Bronchial epithelial cell (primary cell): Measurements from ENCODE around the gene ACKR4. TPM values are rescaled to one million over a fixed set of nuclear protein-coding genes. Genes with fewer than 3 reads are reported as not detected.
A peak's percentile ranks its signal among the peaks of the same experiment; 100 is the strongest.

Experiments used
- DNase-seq: peaks from one replicate; pipeline ENCODE4 v3.0.0-alpha.2; 2010; ENCODE audit warnings: low read depth
- FAIRE-seq: peaks from 2 replicates; lab custom pipeline; 2011; peaks lifted over from hg19 to GRCh38; lab: Jason Lieb, UNC
- H3K27me3 ChIP-seq: 2 replicates; pipeline ENCODE4 v1.5.1; 2011; ENCODE audit warnings: low read length; ENCODE audit not compliant: control insufficient read depth, insufficient read depth
- H3K36me3 ChIP-seq: 2 replicates; pipeline ENCODE4 v1.5.1; 2011; ENCODE audit warnings: low read length; ENCODE audit not compliant: control insufficient read depth, insufficient read depth
- H3K4me3 ChIP-seq: 2 replicates; pipeline ENCODE4 v1.5.1; 2011; ENCODE audit warnings: mild to moderate bottlenecking, low read depth, low read length, control low read depth
- CTCF ChIP-seq: IDR thresholded peaks from 2 replicates; pipeline ENCODE4 v1.5.1; 2011; ENCODE audit warnings: mild to moderate bottlenecking, moderate library complexity, low read length, control low read depth, inconsistent platforms; ENCODE audit not compliant: insufficient read depth, severe bottlenecking
- total RNA-seq: library from RNA; depleted of rRNA; stranded (reverse); fragments of >200 nt; gene quantifications from 2 replicates; pipeline ENCODE4 v1.2.1, GENCODE V29; 2014

The ACKR4 gene
- total RNA-seq, 1 donor from 2014 or later = under 0.01 TPM

DNA sequence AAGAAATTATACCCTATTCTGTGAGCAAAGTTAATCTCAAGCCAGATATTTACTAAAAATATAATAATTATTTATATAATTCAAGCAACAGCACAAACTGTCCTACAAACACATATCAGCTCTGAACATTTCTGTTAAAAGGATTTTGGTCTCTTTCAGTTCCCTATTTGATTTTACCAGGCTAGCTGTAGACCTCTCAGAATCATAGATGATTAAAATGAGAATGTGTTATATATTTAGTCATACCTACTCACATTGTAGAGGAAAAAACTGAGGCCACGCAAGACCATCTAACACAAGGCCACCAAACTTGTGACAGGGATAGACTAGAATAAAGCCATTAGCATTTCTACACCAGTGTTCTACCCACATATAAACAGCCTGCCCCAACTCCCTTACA, 28.5 kb downstream of the ACKR4 start:
- peaks cover 1% of the 10 kb centered on the region for H3K36me3 ChIP-seq
- no peak for TF ChIP-seq CTCF
- FAIRE-seq = no peak

DNA sequence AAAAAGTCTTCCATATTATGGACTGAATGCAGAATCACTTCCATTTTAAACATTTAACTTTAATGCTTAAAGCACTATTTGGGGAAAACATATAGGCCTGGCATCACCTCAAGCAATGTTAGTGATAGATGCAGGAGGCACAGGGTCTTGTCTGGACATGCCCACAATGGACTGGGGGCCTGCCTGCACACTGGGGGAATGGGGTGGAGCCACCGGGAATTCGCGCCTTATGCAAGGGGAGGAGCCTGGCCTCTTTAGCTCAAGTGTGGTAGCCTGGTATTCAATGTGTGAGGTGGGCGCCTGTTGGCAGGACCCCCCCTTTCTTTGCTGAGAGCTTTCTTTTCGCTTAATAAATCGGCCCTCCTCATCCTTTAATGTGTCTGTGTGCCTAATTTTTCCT, 29.9 kb downstream of the ACKR4 start:
- no peak overlapping the region for H3K4me3 ChIP-seq
- no peak for TF ChIP-seq CTCF
- DNase-seq (peak; percentile 22), FAIRE-seq (no peak)
- no peaks in the 10 kb centered on the region for H3K27me3 ChIP-seq
- peaks cover 1% of the 10 kb centered on the region for H3K36me3 ChIP-seq

More for the DNA sequence above, 28.5 kb downstream of the ACKR4 start:
- no peak for DNase-seq
- no peaks in the 10 kb centered on the region for H3K27me3 ChIP-seq
- H3K4me3 ChIP-seq = no peak overlapping the region

DNA sequence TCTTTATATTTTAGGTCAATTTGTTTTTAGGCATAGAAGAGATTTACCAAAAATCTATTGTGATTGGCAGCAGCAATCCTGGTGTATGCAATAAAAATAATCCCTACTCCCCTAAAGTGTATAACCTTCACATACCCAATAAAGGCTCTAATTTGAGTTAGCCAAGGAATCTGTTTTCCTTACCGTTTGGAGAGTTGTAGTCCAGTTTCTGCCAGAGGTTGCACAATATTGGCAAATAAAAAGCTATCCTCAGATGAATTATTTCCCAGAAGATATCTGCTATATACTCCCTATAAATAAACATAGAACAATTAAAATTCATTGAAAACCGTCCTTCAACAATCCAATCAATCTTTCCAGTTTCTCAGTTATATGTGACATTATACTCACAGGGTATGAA, 31.1 kb downstream of the ACKR4 start:
- DNase-seq = no peak
- TF ChIP-seq CTCF = no peak
- Histone ChIP-seq H3K4me3 (no peak overlapping the region), H3K27me3 (no peaks in the 10 kb centered on the region), H3K36me3 (peaks cover 1% of the 10 kb centered on the region)
- no peak for FAIRE-seq

GRCh38 chr3:132629928-132630327, 32.9 kb downstream of the ACKR4 start:
- TF ChIP-seq CTCF = no peak
- Histone ChIP-seq H3K27me3 (no peaks in the 10 kb centered on the region), H3K36me3 (peaks cover 1% of the 10 kb centered on the region), H3K4me3 (no peak overlapping the region)
- FAIRE-seq (no peak), DNase-seq (peak; percentile 89)

DNA sequence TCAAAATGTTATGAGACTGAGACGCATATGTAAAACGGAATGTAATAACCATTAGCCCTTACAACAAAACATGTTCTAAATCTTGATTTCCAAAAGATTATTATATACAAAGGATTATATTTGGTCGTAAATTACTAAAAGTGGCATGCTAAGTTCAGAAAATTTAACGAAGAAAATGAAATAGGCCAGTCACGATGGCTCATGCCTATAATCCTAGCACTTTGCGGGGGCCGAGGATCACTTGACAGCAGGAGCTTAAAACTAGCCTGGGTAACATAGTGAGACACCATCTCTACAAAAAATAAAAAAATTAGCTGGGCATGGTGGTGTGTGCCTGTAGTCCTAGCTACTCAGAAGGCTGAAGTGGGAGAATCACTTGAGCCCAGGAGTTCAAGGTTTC, 33.5 kb downstream of the ACKR4 start:
- DNase-seq (no peak), FAIRE-seq (no peak)
- no peak for TF ChIP-seq CTCF
- peaks cover 1% of the 10 kb centered on the region for H3K36me3 ChIP-seq
- H3K4me3 ChIP-seq = no peak overlapping the region
- H3K27me3 ChIP-seq = no peaks in the 10 kb centered on the region

DNA sequence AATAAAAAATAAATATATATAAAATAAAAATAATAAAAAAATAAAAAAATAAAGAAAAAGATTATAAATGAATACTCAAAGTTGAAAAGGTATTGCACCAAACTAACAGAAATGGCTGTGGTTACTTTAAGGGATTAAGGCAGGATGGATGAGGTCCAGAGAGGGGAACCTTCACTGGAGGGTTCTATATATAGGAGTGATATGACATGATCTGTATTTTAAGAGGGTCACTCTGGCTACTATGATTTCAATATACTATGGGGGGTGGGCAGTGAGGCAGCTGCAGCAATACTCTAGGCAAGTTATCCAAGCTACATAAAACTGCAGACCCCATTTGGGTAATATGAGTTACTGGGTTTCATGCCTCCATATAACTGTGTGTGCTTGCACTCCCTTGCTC, 38.0 kb downstream of the ACKR4 start:
- no peak for TF ChIP-seq CTCF
- FAIRE-seq (no peak), DNase-seq (no peak)

More for the DNA sequence above, 38.0 kb downstream of the ACKR4 start:
- Histone ChIP-seq H3K4me3 (no peak overlapping the region), H3K36me3 (no peaks in the 10 kb centered on the region), H3K27me3 (no peaks in the 10 kb centered on the region)
